ENCODE results near the gene TOP3A.
A peak's percentile ranks its signal among the peaks of the same experiment; 100 is the strongest.
"Not testable (repeated sequence)": the region's sequence is repeated elsewhere in the genome, so short reads cannot be mapped to it uniquely, and the experiment has no call there.

Gene TOP3A, protein sequence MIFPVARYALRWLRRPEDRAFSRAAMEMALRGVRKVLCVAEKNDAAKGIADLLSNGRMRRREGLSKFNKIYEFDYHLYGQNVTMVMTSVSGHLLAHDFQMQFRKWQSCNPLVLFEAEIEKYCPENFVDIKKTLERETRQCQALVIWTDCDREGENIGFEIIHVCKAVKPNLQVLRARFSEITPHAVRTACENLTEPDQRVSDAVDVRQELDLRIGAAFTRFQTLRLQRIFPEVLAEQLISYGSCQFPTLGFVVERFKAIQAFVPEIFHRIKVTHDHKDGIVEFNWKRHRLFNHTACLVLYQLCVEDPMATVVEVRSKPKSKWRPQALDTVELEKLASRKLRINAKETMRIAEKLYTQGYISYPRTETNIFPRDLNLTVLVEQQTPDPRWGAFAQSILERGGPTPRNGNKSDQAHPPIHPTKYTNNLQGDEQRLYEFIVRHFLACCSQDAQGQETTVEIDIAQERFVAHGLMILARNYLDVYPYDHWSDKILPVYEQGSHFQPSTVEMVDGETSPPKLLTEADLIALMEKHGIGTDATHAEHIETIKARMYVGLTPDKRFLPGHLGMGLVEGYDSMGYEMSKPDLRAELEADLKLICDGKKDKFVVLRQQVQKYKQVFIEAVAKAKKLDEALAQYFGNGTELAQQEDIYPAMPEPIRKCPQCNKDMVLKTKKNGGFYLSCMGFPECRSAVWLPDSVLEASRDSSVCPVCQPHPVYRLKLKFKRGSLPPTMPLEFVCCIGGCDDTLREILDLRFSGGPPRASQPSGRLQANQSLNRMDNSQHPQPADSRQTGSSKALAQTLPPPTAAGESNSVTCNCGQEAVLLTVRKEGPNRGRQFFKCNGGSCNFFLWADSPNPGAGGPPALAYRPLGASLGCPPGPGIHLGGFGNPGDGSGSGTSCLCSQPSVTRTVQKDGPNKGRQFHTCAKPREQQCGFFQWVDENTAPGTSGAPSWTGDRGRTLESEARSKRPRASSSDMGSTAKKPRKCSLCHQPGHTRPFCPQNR

DNA sequence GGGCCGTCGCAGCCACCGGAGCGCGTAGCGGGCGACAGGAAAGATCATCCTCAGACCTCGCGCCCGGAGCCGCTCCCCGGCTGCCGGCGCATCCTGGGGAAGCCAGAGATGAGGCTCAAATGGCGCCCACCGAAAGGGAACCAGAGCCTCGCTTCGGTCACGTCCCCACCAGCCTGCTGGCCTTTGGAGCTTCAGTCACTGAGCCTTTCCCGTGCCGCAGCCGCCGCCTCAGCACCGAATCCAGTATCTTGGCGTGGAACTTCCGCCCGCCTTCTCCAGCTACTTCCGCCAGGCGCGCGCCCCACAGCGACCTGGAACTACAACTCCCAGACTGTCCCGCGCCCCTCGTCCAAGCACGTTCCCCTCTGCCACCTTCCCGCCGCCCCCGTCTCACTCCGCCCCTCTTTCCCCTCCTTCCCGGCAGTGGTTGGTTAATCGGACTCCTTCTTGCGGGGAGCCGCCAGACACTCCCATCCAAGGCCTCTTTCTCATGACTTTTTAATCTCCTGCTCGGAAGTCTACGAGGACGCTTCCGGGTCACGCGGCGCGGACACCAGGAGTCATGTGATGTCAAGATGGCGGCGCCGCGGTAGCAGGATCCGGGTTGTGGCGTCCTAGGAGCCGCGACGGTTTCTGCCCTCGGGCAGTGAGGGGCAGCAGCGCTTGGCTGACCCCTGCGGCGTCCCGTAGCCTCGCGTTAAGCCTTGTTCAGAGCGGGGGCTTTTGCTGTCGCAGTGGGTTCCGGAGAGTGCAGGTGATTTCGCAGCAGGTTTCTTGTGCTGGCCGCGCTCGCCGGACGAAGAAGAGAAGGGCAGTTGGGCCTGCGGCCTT, at the start of gene TOP3A, which contains the start of gene SMCR8:
TOP3A (minus strand) TSS at position 264 of the 831 bp plus-strand sequence; CDS start at position 48, 216 bp downstream.
SMCR8 (plus strand) TSS at position 563 of the 831 bp plus-strand sequence. CDS start 497 bp downstream, outside the sequence.
- peak; percentile 98 for DNase-seq (ENCODE audit: low read depth)

DNA sequence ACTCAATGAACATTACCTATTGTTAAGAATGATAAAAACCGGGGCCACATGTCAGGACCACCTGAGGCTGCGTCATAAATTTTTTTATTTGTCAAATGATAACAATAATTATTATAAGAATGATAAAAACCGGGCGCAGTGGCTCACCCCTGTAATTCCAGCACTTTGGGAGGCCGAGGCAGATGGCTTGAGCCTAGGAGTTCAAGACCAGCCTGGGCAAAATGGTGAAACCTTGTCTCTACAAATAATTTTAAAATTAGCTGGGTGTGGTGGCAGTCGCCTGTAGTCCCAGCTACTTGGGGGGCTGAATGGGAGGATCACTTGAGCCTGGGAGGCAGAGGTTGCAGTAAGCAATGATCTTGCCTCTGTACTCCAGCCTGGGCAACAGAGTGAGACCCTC, 49.4 kb upstream of the TOP3A start:
- no peak for DNase-seq (ENCODE audit: low read depth)

DNA sequence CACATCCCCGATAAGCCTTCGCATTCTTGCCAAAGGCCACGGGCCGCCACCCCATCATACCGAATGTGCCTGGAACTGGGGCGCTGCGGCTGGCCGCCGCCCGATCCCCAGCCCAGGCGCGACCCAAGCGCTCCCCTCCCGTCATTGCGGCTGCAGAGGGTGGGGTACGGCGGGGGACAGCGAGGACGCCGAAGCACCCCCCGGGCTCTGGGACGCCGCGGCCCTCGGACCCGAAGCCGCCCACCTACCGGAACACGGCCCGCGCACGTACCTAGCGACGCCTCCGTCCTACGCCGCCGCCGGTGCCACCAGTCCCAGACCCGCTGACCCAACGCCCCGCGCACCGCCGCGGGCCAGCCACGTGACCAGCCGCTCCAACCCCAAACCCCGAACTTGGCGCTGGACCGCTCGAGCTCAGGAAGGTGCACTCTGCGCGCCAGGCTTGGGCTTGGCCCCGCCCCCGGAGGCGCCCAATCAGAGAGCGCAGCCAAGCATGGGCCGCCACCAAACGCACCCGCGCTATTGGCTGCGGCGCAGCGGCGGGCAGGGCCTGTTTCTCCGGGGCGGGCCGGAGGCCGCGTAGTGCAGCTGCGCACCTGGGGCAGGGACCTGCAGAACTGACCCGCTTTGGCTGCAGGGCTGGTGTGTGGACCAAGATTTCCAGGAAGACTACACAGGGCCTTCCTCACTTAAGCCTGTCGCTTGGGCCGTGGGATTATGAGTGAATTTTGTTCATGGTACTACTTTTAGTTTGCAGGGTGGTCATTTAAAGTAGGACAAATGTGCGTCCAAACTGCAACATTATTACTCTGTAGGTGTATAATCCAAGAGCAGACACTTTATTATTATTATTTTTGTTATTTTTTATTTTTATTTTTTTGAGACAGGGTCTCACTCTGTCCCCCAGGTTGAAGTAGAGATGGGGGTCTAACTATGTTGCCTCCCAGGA, 48.6 kb upstream of the TOP3A start, which contains the start of gene SHMT1:
SHMT1 (minus strand) TSS at position 450 of the 949 bp plus-strand sequence. CDS start 7,569 bp downstream, outside the sequence.
- peak; percentile 88 for DNase-seq (ENCODE audit: low read depth)

DNA sequence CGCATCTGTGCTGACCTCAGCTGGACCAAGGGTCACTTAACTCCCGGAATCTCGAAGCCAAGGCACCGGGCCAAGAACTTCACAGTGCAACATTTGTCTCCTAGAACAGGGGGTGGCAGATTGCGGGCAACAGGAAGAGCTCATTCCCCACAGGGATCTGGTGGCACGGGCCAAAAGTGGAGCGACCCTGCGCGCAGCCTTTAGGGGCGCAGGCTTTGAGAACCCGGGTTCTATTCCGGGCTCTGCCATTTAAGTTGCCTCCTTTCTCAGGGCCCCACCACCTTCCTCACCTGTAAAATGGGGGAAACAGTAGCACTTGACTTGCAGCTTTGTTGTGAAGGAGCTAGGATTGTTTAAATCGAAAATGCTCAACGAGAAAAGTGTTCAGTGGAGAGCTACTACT, 47.9 kb upstream of the TOP3A start:
- no peak for DNase-seq (ENCODE audit: low read depth)

DNA sequence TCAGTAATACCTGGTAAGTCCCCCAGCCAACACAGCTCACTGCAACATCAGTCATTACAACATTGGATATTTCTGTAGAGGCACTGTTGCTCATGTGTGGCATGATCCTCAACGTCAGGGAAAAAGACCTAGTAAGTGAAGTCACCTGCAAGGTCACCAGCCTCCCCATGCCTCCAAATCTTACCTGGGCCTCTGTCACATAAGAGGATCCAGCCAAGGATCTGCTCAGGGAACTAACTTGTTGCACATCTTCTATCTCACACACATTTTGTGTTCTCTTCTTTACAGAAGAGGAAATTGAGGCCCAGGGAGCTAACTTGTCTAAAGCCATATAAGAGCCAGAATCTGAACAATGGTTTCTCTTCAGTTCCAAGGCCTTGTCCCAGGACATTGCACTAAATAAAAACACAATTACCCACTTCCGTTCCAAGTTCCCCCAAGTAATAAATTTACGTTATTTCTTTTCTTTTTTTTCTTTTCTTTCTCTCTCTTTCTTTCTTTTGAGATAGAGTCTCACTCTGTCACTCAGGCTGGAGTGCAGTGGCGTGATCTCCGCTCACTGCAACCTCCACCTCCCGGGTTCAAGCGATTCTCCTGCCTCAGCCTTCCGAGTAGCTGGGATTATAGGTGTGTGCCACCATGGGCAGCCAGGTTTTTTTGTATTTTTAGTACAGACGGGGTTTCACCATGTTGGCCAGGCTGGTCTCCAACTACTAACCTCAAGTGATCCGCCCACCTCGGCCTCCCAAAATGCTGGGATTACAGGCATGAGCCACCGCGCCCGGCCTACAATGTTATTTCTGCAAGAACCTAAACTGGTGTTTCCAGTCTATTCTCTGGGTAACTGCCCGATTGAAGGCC, 47.3 kb upstream of the TOP3A start:
- no peak for DNase-seq (ENCODE audit: low read depth)

DNA sequence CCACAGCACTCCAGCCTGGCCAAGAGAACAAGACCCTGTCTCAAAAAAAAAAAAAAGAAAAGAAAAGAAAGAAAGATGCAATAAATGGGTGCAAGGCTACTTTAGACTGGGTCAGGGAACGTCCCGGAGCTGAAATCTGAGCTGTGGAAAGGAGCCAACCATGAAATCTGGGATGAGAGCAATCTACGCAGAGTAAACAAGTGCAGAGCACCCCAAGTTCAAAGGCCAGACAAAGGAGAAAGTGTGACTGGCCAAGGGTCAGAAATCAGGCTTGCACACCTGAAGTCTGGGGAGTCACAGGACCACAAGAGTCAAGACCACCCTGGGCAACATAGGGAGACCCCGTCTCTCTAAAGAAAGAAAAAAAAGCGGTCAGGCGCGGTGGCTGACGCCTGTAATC, 45.7 kb upstream of the TOP3A start:
- no peak for DNase-seq (ENCODE audit: low read depth)

DNA sequence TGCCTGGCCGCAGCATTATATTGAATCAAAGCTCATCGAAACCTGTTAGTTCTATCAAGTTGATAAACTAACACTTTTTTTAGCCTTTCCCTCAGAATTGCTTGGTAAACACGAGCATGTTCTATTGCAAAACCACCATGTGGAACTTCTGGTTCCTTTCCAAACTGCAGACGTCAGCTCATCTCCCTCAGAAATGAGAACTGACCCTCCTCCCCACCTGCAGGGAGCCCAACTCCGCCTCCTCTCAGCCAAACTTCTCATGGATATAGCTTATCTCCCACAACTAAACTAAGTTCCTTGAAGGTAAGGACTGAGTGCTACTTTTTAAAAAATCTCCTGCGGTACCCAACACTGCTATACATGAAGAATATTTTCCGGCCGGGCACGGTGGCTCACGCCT, 41.8 kb upstream of the TOP3A start:
- DNase-seq (ENCODE audit: low read depth) = no peak

DNA sequence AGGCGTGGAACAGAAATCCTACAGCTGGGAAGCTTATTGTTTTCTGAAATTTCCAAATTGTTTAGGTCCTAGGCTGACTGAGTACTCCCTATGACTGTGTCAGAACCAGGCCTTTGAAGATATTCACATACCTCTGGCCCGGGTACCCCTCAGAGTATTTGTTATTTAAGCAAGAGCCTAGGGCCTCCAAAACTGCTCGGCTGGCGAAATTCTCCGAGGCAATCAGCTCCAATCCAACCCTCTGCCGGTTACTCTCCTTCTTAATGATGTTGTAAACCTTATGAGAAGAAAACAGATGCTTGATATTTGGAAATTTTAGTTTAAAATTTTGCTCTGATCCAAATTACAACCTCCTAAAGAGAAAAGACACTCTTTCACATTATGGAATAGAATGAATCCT, 38.7 kb upstream of the TOP3A start:
- no peak for DNase-seq (ENCODE audit: low read depth)

DNA sequence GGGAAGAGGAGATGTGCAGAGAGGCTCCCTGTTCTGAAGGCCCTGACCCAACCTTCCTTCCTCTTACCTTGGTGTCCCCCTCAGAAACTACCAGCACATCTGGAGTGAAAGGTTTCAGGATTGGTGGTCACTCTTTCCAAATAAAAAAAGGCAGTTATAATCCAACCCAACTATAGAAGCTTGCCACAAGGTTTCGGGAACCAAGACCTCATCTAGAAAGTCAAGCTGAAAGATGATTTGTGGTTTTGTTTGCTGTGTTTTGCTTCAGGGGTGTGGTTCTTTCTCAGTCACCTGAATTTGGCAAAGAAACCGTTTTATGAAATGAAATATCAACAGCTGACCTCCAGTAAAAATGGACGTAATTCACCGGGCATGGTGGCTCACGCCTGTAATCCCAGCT, 29.2 kb upstream of the TOP3A start:
- no peak for DNase-seq (ENCODE audit: low read depth)

DNA sequence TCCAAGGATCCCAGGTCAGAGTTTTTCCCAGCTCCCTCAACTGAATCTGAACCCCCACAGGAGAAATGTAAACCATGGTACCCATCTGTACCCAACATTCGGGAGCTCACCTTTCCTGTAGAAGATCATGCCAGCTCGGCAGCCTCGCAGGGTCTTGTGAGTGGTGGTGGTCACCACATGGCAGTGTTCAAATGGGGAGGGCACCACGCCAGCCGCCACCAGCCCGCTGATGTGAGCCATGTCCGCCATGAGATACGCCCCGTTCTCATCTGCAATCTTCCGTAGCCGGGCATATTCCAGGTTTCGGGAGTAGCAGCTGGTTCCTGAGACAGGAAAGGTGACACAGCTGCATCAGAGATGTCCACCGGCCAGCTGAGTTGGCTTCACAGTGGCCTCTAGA, 25.1 kb upstream of the TOP3A start:
- no peak for DNase-seq (ENCODE audit: low read depth)

DNA sequence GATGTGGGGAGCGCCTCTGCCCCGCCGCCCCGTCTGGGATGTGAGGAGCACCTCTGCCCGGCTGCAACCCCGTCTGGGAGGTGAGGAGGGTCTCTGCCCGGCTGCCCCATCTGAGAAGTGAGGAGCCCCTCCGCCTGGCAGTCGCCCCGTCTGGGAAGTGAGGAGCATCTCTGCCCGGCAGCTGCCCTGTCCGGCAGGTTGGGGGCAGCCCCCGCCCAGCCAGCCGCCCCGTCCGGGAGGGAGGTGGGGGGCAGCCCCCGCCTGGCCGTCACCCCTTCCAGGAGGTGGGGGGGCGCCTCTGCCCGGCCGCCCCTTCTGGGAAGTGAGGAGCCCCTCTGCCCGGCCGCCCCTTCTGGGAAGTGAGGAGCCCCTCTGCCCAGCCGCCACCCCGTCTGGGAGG, 23.4 kb upstream of the TOP3A start:
- not testable (repeated sequence) for DNase-seq (ENCODE audit: low read depth)

DNA sequence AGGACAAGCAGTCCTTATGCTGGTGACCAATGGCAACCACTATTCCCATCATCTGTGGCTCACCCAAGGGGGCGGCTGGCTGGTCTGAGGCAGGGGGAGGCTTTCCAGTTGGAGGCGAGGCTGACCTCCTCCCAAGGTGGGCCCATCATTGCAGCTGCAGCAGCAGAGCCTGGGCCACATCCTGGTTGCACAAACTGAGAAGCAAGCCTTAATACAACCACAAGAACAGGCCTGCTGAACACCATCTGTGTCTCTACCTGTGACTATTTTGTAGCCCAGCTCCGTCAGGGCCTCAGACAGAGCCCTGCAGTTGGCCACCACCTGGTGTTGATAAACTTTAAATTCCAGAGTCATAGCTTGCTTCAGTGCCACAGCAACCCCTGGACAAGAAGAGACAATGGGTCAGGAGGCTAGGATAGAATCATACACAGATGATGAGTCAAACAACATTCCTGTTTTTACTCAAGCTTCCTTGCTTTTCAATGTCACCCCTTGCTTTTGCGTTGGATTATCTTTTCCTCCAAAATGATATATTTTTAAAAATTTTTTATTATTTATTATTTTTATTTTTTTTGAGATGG, 18.2 kb upstream of the TOP3A start:
- DNase-seq (ENCODE audit: low read depth) = no peak

DNA sequence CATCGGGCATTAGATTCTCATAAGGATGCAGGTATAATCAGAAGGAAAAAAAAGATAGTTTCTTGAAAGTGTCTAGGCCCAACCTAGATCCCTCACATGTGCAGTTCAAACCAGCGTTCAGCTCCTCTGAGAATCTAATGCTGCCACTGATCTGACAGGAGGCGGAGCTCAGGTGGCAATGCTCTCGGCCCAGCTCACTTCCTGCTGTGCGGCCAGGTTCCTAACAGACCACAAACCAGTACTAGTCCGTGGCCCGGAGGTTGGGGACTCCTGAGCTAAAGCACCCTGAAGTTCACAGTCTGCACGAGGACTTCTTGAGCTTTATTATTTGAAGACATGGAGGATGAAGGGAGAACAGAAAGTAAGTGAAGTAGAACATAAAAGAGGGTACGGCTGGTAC, 17.1 kb upstream of the TOP3A start:
- DNase-seq (ENCODE audit: low read depth) = no peak

DNA sequence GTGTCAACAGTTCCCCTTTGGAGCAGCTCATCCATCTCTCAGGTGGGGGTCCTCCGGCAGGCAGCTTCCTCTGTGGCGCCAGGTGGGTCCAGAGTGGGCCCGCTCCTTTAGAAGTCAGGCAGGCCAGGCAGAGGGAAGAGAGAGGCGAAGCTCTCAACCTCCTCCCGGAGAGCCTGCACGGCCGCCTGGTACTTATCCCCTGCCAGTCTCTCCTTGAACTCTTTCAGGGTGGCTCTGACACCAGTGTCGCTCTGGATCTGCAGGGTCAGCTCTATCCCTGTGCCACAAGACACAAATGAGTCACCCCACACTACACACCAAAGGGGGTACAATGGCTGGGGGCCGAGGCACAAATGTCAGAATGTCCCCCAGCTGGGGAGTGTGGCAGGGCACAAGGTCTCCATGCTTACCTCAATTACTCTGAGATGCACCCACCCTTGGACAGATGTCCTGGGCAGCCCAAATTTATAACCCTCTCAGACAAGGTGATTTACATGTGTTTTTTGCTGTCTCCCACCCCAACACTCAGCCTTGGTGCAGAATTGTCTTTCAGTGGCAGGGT, 13.9 kb upstream of the TOP3A start:
- DNase-seq (ENCODE audit: low read depth) = no peak

DNA sequence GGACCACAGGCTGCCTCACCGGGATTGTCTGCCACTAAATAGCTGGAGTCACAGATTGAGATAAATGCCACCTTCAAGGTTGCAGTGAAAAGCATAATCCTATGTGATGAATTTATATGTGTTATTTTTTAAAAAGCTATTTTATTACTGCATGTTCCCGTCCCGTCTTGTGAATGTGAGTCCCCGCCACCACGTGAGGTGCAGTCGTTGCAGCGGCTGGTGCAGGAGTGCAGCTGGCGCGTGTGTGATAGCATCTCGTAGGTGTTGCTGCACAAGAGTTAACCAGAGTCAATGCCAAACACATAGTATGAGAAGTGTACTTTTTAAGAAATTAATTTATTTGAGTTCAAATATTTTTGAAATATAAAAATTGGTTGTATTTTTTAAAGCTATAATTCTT, 12.8 kb upstream of the TOP3A start:
- no peak for DNase-seq (ENCODE audit: low read depth)

DNA sequence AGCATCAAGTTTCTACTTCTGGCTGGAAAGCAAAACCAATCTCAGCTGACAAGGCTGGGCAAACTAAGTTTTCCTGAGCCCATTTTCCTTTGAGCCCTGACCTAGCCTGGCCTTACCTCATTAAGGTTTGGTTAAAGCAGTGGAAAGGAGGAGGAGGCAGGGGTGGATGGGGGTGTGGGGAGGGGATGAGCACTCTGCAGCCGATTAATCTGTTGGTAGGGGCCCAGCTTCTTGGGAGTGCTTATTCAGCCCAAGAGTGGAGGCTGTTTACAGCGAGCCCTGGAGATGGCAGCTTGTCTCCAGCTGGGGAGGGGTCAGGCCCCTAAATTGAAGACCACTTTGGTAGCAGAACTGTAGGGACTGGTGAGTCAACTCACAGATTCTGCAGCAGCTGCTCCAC, 12.3 kb upstream of the TOP3A start:
- DNase-seq (ENCODE audit: low read depth) = no peak

DNA sequence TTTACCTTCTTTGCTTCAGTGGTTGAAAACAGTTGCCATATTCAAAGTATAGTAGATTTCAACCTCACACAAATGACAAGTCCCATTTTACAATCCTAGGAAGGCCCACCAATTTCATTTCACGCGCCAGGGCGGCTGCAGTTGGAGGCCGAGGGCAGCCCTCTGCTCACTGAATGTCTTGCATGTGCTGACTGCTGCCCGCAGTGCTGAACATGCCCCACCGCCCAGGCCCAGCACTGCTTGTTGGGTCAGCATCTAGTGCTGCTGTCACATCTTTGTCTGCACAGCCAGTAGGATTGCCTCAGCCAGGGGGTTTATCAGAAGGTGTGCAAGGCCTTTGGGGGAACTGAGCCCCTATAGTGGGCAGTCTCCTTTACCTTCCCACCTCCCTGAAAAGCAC, 11.8 kb upstream of the TOP3A start:
- no peak for DNase-seq (ENCODE audit: low read depth)

DNA sequence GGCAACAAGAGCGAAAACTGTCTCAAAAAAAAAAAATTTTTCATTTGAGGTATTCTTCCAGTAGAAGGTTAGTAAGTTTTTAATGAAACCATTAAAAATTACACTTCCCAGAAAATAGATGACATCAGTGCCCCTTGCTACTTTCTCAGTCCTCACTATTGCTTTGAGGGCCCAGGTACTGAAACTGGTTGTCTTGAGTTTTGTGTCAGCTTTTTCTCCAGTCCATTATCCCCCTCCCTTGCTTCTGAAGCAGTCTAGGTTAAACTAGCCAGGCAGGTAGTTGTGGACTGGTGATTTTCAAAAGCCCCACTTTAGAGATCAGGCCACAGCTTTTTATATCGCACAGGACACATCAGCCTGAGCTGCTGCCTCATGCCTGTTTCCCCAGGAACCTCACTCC, 11.2 kb upstream of the TOP3A start:
- no peak for DNase-seq (ENCODE audit: low read depth)
